GM10847 (cell line): ENCODE results near the gene NMRK2.

Experiments used
- POLR2A ChIP-seq: IDR thresholded peaks from 2 replicates; pipeline ENCODE4 v1.6.1; 2011; ENCODE audit not compliant: insufficient read length; ENCODE audit errors: extremely low read depth

Gene NMRK2

DNA sequence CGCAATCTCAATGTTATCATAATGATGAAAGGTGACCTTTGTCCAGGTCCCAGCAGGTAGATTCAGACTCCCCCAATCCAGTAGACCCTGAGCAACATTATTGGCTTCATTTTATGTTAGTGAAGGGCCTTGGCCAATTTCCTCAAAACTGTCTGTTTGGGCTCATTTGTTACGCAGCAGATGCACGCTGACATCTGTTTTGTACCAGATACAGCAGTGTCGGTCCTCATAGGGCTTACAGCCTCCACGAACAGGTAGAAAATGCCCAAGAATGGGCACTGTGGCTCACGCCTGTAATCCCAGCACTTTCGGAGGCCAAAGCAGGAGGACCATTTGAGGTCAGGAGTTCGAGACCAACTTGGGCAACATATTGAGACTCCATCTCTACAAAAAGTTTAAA lies 13.1 kb upstream of the NMRK2 start:
- TF ChIP-seq POLR2A: no peak

DNA sequence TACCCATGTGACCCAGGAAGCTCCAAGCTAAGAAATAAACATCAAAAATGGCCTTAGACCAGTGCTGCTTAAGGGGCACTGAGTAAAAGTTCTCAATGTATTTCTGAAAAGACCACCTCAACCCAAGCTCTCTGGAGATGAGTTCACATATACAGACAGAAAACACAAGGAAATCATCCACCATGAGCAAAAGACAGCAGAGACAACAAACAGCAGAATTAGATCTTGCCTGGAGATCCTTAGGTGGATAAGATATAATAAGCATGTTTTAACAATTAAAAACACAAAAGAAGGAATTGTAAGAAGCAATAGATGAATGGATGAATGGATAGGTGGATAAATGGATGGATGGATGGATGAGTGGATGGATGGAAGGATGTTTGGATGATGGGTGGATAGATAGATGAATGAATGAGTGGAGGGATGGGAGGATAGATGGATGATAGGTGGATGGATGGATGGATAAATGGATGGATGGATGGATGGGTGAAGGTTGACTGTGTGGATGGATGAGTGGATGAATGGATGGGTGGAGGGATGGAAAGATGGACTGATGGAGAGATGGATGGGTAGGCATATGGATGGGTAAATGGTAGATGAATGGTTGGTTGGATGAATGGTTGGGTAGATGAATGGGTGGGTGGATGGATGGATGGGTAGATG lies 9.6 kb upstream of the NMRK2 start:
- TF ChIP-seq POLR2A: no peak

DNA sequence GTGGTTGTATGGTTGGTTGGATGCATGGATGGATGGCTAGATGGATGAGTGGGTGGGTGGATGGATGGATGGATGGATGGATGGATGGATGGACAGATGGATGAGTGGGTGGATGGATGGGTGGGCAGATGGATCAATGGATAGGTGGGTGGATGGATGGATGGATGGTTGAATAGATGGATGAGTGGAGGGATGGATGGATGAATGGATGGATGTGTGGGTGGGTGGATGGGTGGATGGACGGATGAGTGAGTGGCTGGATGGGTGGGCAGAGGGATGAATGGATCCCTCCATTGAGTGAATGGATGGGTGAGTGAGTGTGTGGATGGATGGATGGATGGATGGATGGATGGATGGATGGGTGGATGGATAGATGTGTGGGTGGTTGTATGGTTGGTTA lies 9.0 kb upstream of the NMRK2 start:
- no peak for TF ChIP-seq POLR2A

DNA sequence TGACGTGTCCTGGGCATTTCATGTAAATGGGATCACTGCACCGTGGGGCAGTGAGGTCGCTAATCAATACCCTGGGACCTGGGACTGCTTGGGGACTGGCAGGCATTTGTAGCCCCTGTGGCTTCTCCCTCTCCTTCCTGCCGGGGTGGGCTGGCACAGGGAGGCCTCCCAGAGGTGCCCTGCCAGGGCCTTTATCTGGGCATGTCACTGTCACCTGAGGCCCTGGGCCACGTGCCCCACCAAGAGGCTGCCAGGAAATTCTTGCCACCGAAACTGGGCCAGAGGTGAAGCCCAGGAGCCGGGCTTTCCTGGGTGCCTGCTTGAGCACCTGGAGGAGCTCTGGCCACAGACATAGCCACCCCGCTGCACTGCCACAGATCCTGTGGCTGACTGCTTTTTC lies 1.8 kb upstream of the NMRK2 start:
- TF ChIP-seq POLR2A: no peak

DNA sequence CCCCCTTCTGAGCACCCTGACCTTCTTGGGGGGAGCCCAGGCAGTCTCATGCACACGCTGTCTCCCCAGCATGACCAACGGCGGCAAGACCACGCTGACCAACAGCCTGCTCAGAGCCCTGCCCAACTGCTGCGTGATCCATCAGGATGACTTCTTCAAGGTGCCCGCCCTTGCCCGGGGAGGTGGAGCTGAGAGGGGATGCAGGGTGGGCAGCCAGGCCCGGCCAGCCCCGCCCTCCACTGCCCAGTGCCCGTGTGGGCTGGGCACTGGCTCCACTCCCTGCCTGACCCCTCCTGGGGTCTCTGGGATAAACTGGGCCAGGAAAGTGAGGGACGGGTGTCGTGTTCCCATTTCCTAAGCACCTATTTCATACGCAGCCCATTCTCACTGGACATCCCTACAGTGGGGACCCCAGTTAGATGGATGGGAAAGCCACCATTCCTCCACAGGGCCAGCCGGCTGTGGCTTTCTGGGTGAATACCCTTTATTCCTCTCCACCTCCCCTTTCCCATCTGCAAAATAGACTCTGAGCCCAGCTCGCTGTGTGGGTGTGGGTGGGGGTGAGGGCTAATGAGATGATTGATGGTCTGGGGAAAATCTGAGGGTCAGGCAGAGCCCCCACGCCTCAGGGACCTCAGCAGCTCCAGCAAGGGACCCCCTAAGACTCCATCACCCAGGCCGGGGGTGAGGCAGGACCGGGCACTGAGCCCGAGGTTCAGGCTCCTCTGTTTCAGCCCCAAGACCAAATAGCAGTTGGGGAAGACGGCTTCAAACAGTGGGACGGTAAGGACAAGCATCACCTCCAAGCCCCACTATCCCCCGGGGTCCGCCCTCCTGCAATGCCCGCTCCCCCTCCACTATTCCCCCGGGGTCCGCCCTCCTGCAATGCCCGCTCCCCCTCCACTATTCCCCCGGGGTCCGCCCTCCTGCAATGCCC lies 3.9 kb downstream of the NMRK2 start:
- TF ChIP-seq POLR2A: no peak

DNA sequence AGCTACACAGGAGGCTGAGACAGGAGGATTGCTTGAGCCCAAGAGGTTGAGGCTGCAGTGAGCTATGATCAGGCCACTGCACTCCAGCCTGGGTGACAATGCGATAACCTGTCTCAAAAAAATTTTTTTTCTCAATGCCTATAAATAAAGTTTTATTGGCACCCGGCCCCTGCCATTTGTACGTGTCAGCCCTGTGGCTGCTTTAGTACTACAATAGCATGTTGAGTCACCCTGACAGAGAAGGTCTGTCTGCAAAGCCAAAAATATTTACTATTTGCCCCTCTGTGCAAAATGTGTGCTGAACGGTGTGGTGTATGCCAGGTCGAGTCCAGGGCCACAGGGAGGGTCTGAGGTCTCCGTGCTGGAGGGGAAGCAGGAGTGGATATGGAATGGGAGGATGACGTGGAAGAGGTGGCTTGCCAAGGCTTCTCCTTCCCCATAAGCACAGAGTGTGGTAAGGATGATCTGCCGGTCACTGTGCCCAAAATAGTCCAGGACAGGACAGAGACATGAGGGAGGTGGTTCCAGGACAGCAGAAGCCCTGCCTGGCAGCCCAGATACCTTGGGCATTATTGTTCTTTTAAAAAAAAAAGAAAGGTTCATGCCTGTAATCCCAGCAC lies 10.0 kb downstream of the NMRK2 start:
- TF ChIP-seq POLR2A: no peak

DNA sequence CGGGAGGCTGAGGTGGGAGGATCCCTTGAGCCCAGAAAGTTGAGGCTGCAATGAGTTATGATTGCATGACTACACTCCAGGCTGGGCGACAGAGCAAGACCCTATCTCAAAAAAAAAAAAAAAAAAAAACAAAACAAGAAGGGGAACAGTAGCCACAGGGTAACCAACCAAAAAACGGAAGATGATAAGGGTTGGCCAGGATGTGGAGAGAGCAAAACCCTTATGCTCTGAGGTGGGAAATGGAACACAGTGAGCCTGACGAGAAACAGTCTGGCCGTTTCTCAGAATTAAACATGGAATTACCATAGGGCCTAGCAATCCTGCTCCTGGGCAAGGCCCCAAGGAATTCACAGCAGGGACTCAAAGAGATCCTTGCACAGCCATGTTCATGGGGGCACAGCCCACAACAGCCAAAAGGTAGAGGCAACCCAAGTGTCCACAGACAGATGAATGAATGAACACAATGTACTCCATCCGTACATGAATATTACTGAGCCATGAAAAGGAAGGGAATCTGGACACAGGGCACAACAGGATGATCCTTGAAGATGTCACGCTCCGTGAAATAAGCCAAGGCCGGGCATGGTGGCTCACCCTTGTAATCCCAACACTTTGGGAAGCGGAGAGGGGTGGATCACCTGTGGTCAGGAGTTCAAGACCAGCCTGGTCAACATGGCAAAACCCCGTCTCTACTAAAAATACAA lies 11.3 kb downstream of the NMRK2 start:
- TF ChIP-seq POLR2A: no peak

DNA sequence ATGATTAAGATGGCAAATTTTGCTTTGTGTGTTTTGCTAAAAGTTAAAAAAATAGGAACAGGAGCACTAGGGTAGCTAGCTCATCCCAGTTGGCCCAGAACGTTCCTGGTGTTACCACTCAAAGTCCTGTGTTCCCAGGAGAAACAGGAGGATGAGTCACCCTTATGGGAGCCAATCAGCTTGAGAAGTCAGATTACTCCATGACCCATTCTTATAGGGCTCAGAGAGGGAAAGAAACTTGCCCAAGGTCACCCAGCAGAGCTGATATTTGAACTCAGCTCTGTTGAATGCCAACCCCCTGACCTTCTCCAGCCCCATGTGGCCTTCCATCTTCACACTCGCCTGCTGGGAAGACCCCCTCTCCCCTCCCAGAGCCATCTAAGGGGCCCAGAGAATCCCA lies 13.0 kb downstream of the NMRK2 start:
- no peak for TF ChIP-seq POLR2A

DNA sequence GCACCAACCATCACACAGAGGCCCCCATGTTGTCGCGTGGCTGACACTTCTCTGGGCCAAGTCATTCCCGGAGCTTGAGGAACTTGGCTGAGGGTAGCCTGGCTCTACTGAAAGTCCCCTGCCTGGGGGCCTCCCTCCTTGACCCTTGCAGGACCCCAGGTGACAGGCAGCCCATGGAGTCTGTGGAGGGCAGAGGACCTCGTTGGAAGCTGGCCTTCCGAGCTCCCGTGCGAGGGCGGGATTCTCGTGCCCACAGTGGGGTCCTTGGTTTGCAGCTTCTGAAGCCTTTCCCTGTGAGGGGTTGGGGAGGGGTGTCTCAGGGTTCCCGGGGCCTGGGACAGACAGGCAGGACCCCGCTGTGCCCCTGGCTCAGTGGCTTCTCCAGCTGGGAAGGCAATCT lies 16.4 kb downstream of the NMRK2 start:
- TF ChIP-seq POLR2A: no peak

DNA sequence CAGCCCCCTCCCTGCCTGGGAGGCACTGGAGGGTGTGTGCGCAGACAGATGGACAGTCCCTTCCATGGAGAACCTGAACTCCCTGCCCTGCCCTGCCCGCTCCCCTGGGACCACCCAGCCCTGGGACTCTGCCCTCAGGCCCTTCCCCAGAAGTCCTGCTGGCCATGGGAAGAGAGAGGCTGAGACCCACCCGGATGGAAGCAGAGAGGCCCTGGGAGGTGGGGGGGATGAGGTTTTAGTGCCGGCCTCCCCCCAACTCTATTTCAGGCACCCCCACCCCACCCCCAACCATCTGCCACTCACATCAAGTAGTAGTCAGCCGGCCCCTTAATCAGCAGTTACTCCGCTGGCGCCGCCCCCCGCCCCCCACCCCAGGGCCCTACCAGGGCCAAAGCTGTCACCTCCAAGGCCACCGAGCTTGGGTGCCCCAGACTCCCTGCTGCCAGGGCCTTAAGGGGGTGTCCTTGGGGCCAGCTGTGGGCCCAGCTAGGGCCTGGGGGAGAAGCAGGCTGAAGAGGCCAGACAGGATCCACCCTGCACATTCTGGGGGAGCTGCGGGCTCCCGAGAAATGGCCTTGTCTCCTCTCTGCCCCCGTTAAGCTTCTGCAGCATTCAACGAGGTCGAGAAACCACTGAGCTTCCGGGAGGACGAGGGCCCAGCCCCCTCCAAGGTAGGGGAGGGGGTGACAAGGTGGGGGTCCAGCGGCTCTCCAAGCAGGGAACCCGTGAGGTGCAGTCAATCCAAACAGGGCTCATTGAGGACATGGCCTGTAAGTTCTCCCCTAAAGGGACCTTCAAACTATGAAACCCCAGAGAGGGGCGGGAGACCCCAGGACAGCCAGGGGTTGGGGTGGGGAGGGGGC lies 17.4 kb downstream of the NMRK2 start:
- TF ChIP-seq POLR2A: no peak

DNA sequence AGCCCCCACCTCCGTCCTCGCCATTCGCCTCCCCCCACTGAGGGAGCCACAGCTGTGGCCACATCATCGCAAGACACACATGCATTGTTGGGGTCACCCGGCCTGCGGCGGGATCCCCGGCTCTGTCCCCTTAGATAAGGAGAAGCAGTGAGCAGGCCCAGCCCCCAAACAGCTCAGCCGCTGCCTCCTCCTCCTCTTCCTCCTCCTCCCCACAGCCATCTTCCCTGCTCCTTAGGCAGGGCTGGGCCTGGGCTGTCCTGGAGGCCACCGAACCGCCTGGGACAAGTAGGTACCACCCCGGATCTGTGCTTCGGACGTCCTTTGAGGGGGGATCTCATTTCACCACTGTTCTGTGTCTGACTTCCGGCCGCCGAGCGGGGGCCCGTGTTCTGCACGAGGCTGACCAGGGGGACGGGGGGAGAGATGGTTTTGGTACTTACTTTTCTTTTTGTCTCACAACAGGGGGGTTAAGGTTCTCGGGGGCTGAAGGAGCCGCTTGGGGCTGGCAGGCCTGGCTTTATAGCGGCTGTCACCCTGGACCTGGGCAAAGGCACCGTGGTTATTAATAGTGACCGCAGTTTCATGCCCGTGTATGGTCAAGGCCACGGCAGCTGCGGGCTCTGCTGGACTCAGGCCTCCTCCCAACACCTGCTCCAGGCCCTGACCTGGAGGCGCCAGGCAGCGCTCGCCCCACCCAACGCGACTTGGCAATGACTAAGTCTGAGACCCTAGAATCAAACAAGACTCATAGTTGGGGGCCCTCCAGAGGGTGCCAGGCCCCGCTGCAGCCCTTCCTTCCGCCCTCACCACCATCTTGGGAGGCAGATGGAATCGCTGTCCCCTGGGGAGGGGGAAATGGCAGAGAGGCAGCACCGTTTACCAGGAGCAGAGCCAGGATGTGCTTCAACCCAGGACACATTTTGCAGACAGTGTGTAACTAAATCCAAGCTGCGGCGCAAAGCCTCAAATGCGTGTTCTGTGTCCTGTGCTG lies 18.3 kb downstream of the NMRK2 start:
- TF ChIP-seq POLR2A: no peak

DNA sequence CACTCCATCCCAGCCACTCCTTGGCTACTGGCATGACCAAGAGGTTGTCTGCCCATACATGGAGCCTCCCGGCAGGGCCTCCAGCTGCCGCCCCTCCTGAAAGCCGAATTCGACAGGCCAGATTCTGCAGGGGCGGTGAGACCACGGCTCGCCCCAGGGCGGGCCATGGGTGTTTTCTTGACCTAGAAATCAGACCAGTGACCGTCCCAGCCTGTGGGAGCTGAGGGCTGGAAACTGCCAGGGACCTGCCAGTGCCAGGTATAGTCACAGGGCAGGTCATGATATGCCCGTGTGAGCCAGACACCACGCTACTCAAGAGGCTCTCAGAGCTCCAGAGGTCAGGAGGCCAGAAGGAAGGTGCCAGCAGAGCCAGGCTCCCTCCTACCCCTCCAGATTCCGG lies 21.2 kb downstream of the NMRK2 start:
- TF ChIP-seq POLR2A: no peak

DNA sequence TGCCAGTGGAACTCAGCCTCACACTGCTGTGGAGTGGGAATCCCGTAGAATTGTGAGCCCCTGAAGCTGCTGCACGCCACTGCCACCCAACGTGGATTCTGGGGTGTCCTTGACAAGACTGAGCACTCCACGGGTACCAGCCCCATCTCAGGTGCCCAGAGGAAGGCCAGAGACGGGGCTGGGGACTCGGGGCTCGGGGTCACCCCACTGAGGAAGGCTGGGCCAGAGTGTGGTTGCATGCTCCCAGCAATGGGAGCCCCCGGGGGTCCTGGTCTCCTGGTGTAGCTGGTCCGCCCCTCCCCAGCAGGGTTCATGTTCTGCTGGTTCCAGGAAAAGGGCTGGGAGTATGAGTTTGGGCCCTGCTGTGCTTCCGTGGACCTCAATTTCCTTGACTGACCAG lies 22.8 kb downstream of the NMRK2 start:
- no peak for TF ChIP-seq POLR2A
